Thyroid gland (tissue), 4 donors: Measurements from ENCODE around the gene COX20. TPM values are rescaled to one million over a fixed set of nuclear protein-coding genes. Genes with fewer than 3 reads are reported as not detected.
A peak's percentile ranks its signal among the peaks of the same experiment; 100 is the strongest.

ENCODE experiments used
- DNase-seq, 2 donors: peaks; one replicate each; pipeline ENCODE4 v3.0.0-alpha.2; 2019
- H3K27ac ChIP-seq, 3 donors: fragments of 200-600 bp; sonication (generic); 1 replicate in 2 of 3; 2 replicates in 1 of 3; pipeline ENCODE4 v1.5.1; 2016 to 2019; ENCODE audit warnings: mild to moderate bottlenecking in 1 of 3, moderate library complexity in 1 of 3
- H3K27me3 ChIP-seq: fragments of 200-600 bp; sonication (generic); one replicate; pipeline ENCODE4 v1.5.1; 2019
- H3K36me3 ChIP-seq, 2 donors: fragments of 200-600 bp; sonication (generic); one replicate each; pipeline ENCODE4 v1.5.1; 2016 to 2019
- H3K4me1 ChIP-seq, 2 donors: fragments of 200-600 bp; sonication (generic); one replicate each; pipeline ENCODE4 v1.5.1; 2017 to 2019
- H3K4me3 ChIP-seq, 3 donors: fragments of 200-600 bp; sonication (generic); replicated peaks in 1 of 3; 1 replicate in 2 of 3; 2 replicates in 1 of 3; pipeline ENCODE4 v1.5.1; 2016; ENCODE audit warnings: mild to moderate bottlenecking in 1 of 3
- H3K9me3 ChIP-seq: fragments of 200-600 bp; sonication (generic); one replicate; pipeline ENCODE4 v1.5.1; 2017
- CTCF ChIP-seq, 6 experiments: fragments of 200-600 bp in 3 of 6; fragments of 450-650 bp in 3 of 6; sonication (generic) in 3 of 6; IDR thresholded peaks; one replicate each; pipeline ENCODE4 v1.5.1; 2016 to 2019; ENCODE audit warnings: antibody characterized with exemption in 6 of 6, mild to moderate bottlenecking in 2 of 6, inconsistent platforms in 1 of 6, moderate library complexity in 1 of 6
- POLR2A ChIP-seq, 2 donors: fragments of 450-650 bp; IDR thresholded peaks; one replicate each; pipeline ENCODE4 v1.6.1; 2017; ENCODE audit warnings: antibody characterized with exemption in 2 of 2, mild to moderate bottlenecking in 2 of 2, moderate library complexity in 1 of 2
- WGBS, 2 donors: methylation state at CpG; one replicate each; pipeline ENCODE4 v1.1.5; 2017; 5-methylcytosine and 5-hydroxymethylcytosine counted together
- intact Hi-C: fragments of 100-400 bp; cut with DNase I; formaldehyde crosslinking; loops from one replicate; pipeline ENCODE4 v1.15.1; 2023
- total RNA-seq, 4 donors: library from RNA; depleted of rRNA; stranded (reverse); fragments of >200 nt; gene quantifications; one replicate each; pipeline ENCODE4 v1.2.3, GENCODE V29; 2016

The COX20 gene
- total RNA-seq, 4 donors from 2014 or later, result 68.8 to 83.6 (median 73.5) TPM

GRCh38 chr1:244837597-244838258, 2.3 kb downstream of the COX20 start:
- DNase-seq, result no peak
- no peaks in the 10 kb centered on the region for H3K9me3 ChIP-seq
- no peaks in the 10 kb centered on the region for H3K27me3 ChIP-seq
- peak overlapping the region in 2 of 3 donors; percentile 7 to 36 for H3K27ac ChIP-seq
- H3K4me3 ChIP-seq, result no peak overlapping the region
- intact Hi-C loops, result loop anchor here (10.0 kb wide), 1 partner anchor 207 kb away; no protein-coding TSS in a partner anchor
- 41 to 53% methylated on average over 5 of the region's 5 CpGs for WGBS, 2 donors
- H3K36me3 ChIP-seq, result peaks cover 1 to 7% of the 10 kb centered on the region in 2 donors
- H3K4me1 ChIP-seq, result peaks cover 17 to 25% of the 10 kb centered on the region in 2 donors
- no peak for TF ChIP-seq CTCF (IDR thresholded peaks at IDR 0.05)
- no peak for TF ChIP-seq POLR2A (IDR thresholded peaks at IDR 0.05)

DNA sequence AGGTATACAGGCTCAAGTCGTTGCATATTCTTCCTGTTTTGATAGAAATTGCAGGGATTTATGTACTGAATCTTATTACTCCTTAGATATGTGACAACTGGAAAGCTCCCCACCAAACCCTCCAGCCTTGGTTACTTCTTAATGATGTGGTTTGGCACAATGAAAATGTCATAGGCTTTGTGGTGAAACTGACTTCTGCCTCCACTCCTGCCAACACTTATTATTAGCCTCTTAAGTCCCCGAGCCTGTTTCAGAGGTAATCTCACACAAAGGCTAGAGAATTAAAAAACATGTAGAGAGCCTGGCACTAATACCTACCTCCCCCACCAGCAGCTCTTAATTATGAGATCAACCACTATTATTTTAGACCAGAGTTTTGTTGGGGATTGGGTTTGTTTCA, 4.2 kb downstream of the COX20 start:
- no peak for TF ChIP-seq CTCF (IDR thresholded peaks at IDR 0.05)
- TF ChIP-seq POLR2A (IDR thresholded peaks at IDR 0.05), result no peak
- Histone ChIP-seq H3K27me3 (no peaks in the 10 kb centered on the region), H3K4me3 (no peak overlapping the region), H3K9me3 (no peaks in the 10 kb centered on the region), H3K27ac (no peak overlapping the region), H3K36me3 (peaks cover 20 to 26% of the 10 kb centered on the region in 2 donors), H3K4me1 (peaks cover 17 to 22% of the 10 kb centered on the region in 2 donors)
- DNase-seq, result no peak
- 61 to 79% methylated on average over 2 of the region's 2 CpGs for WGBS, 2 donors
- intact Hi-C loops, result loop anchor here (10.0 kb wide), 1 partner anchor 205 kb away; no protein-coding TSS in a partner anchor

GRCh38 chr1:244840219-244840794, 4.8 kb downstream of the COX20 start:
- H3K4me1 ChIP-seq, result peaks cover 17 to 22% of the 10 kb centered on the region in 2 donors
- no peak overlapping the region for H3K27ac ChIP-seq
- peaks cover 24 to 33% of the 10 kb centered on the region in 2 donors for H3K36me3 ChIP-seq
- H3K9me3 ChIP-seq, result no peaks in the 10 kb centered on the region
- no peak for DNase-seq
- intact Hi-C loops, result no loop called here
- TF ChIP-seq POLR2A (IDR thresholded peaks at IDR 0.05), result no peak
- no peak for TF ChIP-seq CTCF (IDR thresholded peaks at IDR 0.05)
- no peak overlapping the region for H3K4me3 ChIP-seq
- no peaks in the 10 kb centered on the region for H3K27me3 ChIP-seq
- WGBS, 2 donors, result 82 to 83% methylated on average over 5 of the region's 5 CpGs

DNA sequence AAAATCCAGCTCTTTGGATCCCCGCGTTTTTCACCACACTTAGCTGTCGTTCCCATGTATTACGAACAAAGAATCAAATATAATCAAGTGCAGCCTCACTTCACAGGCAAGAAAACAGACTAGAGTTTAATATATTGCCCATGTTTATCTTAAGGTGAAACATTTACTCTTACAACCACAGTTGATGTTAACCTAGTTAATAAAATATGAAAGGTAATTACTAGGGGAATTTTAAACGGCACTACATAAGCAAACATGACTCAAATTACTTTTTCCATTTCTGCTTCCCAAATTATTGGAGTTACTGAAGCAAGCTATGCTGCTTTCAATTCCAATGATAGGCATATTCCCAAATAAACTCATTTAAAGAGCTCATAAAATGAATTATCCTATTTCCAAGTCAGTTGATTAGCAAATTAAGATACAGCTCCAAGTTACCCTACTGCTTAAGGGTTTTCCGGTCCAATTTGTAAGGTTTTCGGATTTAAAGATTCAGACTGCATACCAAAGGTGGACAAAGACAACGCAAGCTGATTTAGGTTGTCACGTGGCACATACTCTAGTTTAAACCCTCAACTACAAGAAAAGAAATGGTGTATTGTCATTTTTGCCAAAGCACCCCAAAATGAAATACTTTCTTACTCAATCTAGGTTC, 5.9 kb downstream of the COX20 start:
- Histone ChIP-seq H3K27ac (no peak overlapping the region), H3K4me1 (peaks cover 15 to 22% of the 10 kb centered on the region in 2 donors), H3K36me3 (peaks cover 35 to 44% of the 10 kb centered on the region in 2 donors), H3K27me3 (no peaks in the 10 kb centered on the region), H3K9me3 (no peaks in the 10 kb centered on the region), H3K4me3 (no peak overlapping the region)
- DNase-seq, result no peak
- intact Hi-C loops, result no loop called here
- TF ChIP-seq CTCF (IDR thresholded peaks at IDR 0.05) (no peak), POLR2A (IDR thresholded peaks at IDR 0.05) (no peak)
- 93% methylated on average over 9 of the region's 9 CpGs for whole genome bisulfite sequencing, 2 donors
